Measurements from ENCODE around the gene GNGT1. TPM values are rescaled to one million over a fixed set of nuclear protein-coding genes. Genes with fewer than 3 reads are reported as not detected.

Gene GNGT1
- total and polyA plus RNA-seq, 2 donors (not counting 3 experiments of a cell fraction or from before 2014, with no cell fraction given) = not detected

GRCh38 chr7:93877742-93878141 lies 28.6 kb upstream of the GNGT1 start:
- Histone ChIP-seq H3K36me3 (ENCODE audit: control insufficient read depth in 2 of 2, extremely low read depth in 1 of 2, insufficient read depth in 2 of 2, low read length in 2 of 2) (no peaks in the 10 kb centered on the region), H3K9me1 (replicated peaks; ENCODE audit: control insufficient read depth, extremely low read depth, insufficient read depth, low read length) (no peaks in the 10 kb centered on the region), H3K9ac (replicated peaks; ENCODE audit: extremely low read depth, insufficient read depth, low read length) (no peak overlapping the region), H3K9me3 (replicated peaks; ENCODE audit: control insufficient read depth, insufficient read depth, low read length) (no peaks in the 10 kb centered on the region), H4K20me1 (replicated peaks; ENCODE audit: control insufficient read depth, extremely low read depth, insufficient read depth, low read length) (no peaks in the 10 kb centered on the region), H3K27me3 (ENCODE audit: control insufficient read depth in 2 of 2, insufficient read depth in 2 of 2, low read length in 2 of 2) (no peaks in the 10 kb centered on the region), H3K4me1 (ENCODE audit: control insufficient read depth, extremely low read depth, insufficient read depth, low read length) (no peaks in the 10 kb centered on the region), H3K4me2 (ENCODE audit: insufficient read depth, low read length) (no peak overlapping the region), H2AFZ (ENCODE audit: low read depth, low read length) (no peak overlapping the region), H3K79me2 (ENCODE audit: control insufficient read depth, insufficient read depth, low read length) (no peaks in the 10 kb centered on the region), H3K27ac (ENCODE audit: insufficient read depth, low read depth, low read length) (no peak overlapping the region), H3K4me3 (replicated peaks in 1 of 3; ENCODE audit: insufficient read depth in 1 of 3, low read depth in 1 of 3, low read length in 3 of 3) (no peak overlapping the region)
- no TSS peak for BruUV-seq (replicated peaks)
- dilution Hi-C loops (cut with MboI; ENCODE audit: extremely low pct_ligation_motif_present, low sequenced_read_pairs) (no loop called here), intact Hi-C loops (cut with micrococcal nuclease) (no loop called here)
- no peak for FAIRE-seq
- TF ChIP-seq JUN (IDR thresholded peaks at IDR 0.05; ENCODE audit: borderline replicate concordance, insufficient read depth, insufficient read length, low read depth) (no peak), POLR2A (IDR thresholded peaks at IDR 0.05; ENCODE audit: low read depth, low read length) (no peak), EZH2 (IDR thresholded peaks at IDR 0.05; ENCODE audit: borderline replicate concordance, low read depth, low read length, severe bottlenecking) (no peak), POLR2AphosphoS5 (IDR thresholded peaks at IDR 0.05; ENCODE audit: insufficient read depth, low read depth, low read length) (no peak), FOS (IDR thresholded peaks at IDR 0.05; ENCODE audit: borderline replicate concordance, insufficient read depth, low read length) (no peak), GATA2 (IDR thresholded peaks at IDR 0.05; ENCODE audit: insufficient read depth, insufficient read length, low read depth, low read length) (no peak)
- TF ChIP-seq, protein P1, sequence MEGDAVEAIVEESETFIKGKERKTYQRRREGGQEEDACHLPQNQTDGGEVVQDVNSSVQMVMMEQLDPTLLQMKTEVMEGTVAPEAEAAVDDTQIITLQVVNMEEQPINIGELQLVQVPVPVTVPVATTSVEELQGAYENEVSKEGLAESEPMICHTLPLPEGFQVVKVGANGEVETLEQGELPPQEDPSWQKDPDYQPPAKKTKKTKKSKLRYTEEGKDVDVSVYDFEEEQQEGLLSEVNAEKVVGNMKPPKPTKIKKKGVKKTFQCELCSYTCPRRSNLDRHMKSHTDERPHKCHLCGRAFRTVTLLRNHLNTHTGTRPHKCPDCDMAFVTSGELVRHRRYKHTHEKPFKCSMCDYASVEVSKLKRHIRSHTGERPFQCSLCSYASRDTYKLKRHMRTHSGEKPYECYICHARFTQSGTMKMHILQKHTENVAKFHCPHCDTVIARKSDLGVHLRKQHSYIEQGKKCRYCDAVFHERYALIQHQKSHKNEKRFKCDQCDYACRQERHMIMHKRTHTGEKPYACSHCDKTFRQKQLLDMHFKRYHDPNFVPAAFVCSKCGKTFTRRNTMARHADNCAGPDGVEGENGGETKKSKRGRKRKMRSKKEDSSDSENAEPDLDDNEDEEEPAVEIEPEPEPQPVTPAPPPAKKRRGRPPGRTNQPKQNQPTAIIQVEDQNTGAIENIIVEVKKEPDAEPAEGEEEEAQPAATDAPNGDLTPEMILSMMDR (IDR thresholded peaks at IDR 0.05; ENCODE audit: extremely low read depth in 1 of 2, insufficient read depth in 1 of 2, low read depth in 1 of 2, low read length in 2 of 2) = no peak
- ChIA-PET POLR2A (no interaction called here), CTCF (no interaction called here)
- DNase-seq (ENCODE audit: low read depth, low spot score) = no peak

Measured in endothelial cell of umbilical vein (primary cell).